GM19099 (cell line): Measurements from ENCODE around the gene NRP1.

Source experiments
- POLR2A ChIP-seq: IDR thresholded peaks from 3 replicates; pipeline ENCODE4 v1.6.1; 2011; ENCODE audit warnings: low read depth; ENCODE audit not compliant: insufficient read length; ENCODE audit errors: extremely low read depth

NRP1 gene

DNA sequence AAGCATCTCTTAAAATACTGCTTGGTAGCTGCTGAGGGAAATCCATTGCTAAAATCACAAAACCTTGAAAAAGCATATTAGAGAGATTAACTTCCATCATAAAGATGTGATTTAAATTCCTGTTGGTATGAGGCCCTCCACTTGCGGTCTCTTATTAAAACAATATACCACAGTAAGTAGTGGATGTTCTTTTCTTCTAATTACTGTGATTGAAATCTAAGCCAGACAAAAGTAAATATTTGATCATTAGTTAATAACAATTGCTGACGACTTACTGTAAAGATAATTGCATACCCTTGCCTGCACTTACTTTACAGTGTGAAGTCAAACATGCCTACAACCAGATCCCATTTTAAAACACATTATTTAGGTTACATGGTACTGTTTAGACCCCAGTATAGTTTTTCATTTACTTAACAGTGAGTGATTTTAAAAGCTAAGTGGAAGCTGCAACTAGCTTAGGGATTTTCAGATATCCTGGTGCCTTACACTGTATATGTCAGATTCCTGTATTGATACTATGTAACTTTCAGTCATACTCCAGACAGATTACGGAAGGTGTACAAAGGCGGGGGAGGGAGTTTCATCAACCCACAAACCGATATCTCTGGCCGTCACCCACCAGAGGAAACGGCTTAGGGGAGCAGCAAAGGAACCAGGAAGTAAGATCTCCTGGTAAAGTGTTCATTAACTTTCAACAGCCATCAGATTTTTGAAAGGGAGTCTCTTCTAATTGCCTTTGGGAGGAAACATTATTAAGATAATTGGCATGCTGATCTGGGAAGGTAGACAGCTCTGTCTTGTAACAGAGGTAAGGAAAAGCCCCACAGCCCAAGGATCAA is 986 bp downstream of the NRP1 start:
- no peak for TF ChIP-seq POLR2A

DNA sequence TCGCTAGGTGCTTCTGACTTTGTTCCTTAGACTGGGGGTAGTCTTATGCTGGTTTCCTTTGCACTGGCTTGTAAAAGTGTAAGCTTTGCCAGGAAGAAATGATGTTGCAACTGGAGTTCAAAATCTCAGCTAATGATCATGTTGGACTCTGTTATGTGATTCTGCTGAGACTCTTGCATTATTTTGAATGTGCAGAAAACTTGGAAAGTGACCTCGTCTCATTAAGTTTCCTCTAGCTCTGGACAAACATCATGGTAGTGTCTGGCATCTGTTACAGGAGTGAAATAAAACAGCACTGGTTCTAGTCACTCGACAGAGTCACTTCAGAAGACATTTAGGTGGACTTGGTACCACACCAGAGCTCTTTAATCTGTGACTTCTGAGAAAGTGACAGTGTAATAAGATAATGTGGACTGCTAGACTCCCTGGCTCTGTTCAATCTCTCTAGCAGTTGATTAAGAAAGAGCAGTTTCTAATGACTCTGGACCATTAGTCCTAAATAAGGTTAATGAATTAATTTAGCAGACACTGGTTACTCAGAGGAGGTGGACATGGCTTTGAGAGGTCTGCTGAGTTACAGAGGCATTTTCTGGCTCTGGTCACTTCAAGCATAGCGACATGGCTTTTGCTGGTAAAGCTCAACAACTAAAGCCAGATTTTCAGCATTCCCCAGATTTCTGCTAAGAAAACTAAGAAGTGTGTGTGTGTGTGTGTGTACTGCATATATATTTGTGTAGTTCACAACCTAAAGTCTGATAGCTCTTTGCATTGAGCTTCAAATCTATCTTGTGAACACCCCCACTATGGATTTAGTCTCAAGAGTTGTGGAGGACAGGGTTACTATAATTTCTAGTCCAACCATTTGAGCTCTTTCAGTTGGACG is 2.0 kb downstream of the NRP1 start:
- no peak for TF ChIP-seq POLR2A

DNA sequence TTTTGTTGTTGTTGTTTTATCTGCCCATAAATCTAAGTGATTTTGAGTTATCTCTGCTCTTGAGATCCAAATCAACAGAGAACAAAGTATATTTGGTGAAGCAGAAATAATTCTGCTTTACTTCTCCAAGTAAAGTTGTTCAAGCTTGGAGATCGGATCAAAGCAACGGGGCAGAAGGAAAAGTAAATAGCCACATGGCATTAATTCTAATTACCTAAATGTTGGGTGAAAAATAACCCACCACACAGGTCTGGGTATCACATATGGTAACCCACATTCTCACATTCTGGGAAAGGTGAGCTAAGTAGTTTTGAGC is 3.1 kb downstream of the NRP1 start:
- no peak for TF ChIP-seq POLR2A

DNA sequence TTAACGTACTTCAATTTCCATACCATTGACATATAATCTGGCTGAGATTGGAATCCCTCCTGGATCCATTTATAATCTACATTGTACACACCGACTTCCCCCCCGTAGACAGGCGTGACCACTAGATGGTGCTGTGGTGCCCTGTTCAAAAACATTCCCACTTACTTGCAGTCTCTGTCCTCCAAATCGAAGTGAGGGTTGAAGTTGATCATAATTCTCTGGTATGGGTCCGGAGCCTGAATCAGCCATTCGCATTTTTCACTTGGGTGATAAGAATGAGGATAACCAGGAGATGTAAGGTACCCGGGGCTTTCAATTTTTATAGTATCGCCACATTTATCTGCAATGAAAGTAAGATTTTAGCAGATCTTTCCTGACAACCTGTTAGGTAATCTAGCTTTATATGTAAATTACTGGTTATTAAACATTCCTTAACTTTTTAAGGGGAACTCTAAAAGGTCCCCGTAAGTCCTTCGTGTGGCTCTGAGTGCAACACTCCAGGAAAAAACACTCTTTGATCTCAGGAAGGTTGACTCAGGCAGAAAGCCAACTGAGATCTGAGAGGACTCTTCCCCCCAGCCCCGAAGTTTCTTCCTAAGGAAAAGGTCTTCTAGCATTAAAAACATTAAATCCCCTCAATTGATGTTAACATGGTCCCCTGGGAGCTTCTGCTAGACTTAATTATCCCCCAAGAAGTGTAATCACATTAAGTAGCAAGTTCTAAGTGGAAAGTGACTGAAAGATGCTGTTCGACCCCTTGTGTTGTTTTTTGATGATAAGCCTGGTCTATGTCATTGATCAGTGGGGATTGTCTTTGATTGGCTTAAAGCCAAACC is 3.7 kb downstream of the NRP1 start:
- no peak for TF ChIP-seq POLR2A

DNA sequence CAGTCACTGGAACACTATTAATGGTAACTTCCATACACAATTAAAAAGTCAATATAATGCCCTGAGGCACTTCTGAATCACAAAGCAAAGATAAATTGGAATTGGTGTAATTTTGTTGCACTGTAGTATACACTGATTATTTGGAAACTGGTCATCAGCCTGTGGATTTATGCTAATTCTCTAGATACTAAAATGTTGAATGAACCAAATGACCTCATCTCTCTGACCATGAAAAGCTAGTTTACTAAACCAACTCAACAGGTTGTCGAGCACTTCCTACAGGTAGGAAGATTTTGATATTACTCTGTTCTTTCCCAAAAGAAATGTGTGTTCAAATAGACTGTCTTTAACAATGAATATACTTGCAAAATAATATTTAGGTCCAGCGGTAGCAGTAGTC is 5.3 kb downstream of the NRP1 start:
- no peak for TF ChIP-seq POLR2A

DNA sequence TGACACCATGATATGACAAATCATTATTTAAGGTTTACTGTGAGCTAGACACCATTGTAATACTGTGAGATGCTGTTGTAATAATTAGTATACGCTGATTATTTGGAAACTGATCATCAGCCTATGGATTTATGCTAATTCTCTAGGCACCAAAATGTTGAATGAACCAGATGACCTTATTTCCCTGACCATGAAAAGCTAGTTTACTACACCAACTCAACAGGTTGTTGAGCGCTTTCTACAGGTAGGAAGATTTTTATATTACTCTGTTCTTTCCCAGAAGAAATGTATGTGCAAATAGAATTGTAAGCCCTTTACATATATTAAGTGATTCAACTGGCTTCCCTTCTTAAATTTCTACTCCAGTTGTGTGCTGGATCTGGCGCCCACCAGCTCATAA is 6.2 kb downstream of the NRP1 start:
- TF ChIP-seq POLR2A, result no peak

DNA sequence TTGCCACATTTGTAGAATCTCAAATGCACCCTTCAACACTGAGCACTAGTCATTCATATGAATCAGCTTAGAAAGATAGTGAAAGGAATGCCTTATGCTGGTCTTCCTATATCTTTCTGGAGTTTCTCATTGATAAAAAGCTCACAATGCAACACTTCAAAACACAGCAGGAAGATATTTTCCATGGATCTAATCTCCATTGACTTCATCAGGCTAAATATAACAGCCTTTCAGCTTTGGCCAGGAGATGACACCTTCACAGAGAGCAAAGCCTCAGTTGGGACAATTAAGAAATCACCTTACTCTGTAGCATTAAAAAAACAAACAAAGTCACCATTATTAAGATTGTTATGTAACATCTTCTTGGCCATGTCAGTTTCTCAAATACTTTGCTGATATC is 6.7 kb downstream of the NRP1 start:
- TF ChIP-seq POLR2A, result no peak

DNA sequence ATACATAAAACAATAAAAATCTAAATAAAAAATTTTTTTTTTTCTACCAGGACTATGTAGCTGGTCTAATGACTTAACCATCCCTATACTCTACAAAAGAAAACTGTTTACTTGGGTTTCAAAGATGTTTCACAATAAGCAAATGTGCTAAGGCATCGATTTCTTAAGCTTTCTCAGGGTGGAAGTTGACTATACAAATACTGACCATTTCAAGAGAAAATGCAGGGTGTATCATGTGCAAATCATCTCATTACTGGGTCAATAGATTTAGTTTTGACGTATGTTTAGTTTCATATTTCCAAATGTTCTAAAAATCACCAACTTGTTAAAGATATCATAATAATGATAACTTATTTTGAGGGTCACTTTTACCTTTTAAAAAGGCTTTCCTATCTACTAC is 7.5 kb downstream of the NRP1 start:
- no peak for TF ChIP-seq POLR2A

DNA sequence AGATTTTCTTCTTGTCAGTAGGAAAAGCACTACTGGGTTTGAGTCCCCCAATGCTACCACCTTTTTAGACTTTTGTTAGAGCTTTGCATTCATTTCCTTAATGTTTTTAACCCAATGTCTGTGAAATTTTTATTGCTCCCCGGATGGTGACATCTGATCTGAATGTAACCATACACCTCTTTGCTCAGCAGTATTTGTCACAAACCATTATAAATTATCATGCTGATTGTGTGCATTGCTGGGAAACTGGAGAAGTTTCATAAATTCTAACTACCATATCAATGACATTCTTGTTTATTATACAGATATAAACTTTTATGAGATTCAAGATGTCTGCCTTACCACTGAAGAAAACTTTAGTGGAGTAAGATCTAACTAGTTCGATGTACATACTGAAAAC is 8.5 kb downstream of the NRP1 start:
- no peak for TF ChIP-seq POLR2A

DNA sequence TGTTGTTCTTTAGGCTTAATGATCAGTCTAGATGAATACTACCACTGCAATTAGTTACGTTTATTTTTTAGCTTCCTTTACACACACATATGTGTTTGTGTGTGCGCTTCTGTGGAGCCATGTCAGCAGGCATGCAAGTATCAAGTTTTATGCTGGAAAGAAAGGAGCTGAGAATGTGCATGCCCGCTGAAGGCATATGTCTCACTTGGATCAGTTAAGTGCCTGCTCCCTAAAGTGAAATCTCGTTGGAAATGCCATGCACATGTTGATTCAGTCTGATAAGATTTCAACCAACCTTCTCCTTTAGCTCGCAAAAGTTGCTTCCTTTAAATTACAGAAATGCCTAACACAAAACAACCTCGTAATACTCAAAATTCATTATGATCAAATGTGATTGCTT is 10.7 kb downstream of the NRP1 start:
- TF ChIP-seq POLR2A, result no peak

DNA sequence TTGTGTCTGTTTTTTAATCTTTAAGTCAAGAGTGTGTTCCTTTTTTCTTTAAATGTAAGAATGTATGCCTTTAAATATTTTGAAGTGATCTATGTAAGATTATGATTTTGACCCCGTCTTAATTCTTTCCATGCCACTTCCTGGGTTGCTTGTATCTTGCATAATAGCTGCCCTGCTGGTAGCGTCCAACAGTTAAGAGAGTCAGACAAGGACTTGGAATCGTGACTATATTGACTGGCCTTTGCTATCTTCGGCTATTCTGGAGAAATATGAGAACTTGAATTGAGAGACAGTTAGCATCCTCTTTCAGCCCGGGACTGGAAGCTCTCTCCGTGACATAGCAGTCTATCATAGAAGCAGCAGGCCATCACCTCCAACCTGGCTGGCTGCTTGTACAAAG is 13.0 kb downstream of the NRP1 start:
- no peak for TF ChIP-seq POLR2A

DNA sequence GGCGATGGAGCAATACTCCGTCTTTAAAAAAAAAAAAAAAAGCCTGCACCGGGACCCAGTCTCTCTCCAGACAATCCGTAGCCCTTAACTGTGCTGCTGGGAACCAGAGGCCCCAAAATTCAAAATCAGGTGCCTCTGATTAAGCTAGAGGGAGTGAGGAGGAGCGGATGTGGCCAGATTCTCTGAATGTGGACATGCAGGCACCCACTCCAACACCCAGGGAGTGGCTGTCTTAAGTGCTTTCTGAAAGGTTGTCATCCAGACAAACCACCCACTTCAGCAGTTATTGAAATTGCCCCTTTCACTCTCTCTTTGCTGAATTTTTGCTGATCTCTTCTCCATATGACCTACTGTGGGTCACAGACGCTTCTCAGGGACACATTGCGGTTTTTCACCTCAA is 14.2 kb downstream of the NRP1 start:
- no peak for TF ChIP-seq POLR2A

DNA sequence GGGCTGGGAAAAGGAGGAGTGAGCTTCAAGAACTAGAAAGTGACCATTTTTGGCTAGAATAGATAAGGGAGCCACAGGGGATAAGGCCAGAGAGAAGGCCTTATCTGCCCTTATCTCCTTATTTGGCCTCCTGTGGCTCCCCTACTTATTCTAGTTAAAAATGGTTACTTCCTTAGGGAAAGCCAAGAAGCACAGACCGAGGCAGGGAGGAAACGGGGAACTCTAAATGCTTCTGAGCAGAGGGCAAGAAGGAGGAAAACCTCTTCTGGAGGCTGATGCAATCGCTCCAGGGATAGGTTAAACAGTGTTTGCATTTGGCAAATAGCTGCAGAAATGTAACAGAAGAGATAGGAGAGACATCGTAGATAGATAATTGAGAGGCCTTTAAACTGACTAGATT is 18.6 kb downstream of the NRP1 start:
- no peak for TF ChIP-seq POLR2A

DNA sequence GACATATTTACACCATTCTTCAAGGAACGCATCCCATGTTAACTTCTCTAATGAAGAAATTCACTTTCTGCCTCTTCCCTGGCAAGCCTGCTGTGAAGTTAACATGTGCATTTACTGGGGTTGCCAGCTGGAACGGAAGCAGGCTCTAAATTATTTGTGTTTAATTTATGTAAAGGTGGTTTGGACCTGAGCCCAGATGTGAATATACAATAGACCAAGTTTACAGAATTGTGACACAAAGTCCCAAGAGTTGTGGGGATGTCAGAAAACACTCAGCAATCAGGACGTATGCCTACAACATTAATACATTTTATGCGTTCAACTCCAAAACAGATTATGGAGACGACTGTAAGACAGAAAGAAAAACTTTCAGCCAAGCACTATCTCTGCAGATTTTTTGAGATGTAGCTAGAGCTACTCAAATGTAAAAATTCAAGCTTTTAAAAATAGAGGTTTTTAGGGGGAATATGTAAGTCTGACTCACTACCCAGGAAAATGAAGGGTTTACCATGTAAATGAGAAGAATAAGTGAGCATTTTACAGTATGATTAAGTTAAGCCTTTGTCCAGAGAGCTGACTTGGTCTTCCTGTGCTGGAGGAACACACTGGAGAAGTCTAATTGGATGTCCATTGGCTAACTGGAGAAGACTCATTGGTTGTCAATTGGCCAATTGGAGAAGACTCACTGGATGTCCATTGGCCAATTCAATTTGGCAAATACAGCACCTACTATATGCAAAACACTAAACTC is 19.5 kb downstream of the NRP1 start:
- no peak for TF ChIP-seq POLR2A

DNA sequence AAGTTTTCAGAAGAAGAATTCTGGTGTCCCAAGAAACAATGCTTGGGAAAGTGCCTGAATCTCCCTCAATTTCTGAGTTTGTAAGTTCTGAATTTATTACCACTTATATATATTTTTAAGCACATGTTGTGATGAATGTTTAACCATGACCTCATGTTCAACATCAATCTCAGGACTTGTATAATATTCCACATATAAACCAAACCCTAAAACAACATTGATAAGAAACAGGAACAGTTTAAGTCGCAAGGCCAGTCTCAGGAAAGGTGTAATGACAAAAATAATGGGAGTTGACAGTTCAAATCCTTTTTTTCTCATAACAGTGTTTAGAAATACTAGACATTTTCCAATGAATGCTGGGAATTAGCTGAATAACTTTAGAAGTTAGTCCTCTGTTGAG is 22.8 kb downstream of the NRP1 start:
- no peak for TF ChIP-seq POLR2A
